WTC11 (cell line): Measurements from ENCODE around the gene AVPR2. TPM values are rescaled to one million over a fixed set of nuclear protein-coding genes. Genes with fewer than 3 reads are reported as not detected.

Source experiments
- ATAC-seq: fragments of 200-7000 bp; cut with Tn5 transposase; 2 replicates; pipeline ENCODE4 v1.10.0; 2021; ENCODE audit warnings: mild to moderate bottlenecking, moderate library complexity
- CTCF ChIA-PET: fragments of 300-600 bp; sonication (Branson Sonifier 250); formaldehyde crosslinking; loops from one replicate; lab custom pipeline; 2021; ENCODE audit warnings: antibody characterized with exemption; lab: Charles Lee
- POLR2A ChIA-PET: fragments of 350-600 bp; sonication (Branson Sonifier 250); formaldehyde crosslinking; loops from one replicate; lab custom pipeline; 2021; ENCODE audit warnings: antibody characterized with exemption; lab: Charles Lee
- DNase-seq: peaks from one replicate; pipeline ENCODE4 v3.0.0; 2021; ENCODE audit warnings: low spot score
- H3K27ac Mint-ChIP-seq: 2 replicates; pipeline ENCODE4 v1.8.0; 2021; ENCODE audit warnings: mixed read lengths
- H3K27me3 Mint-ChIP-seq: 2 replicates; pipeline ENCODE4 v1.8.0; 2021; ENCODE audit warnings: low read depth, mild to moderate bottlenecking, moderate library complexity, mixed read lengths
- H3K36me3 Mint-ChIP-seq: 2 replicates; pipeline ENCODE4 v1.8.0; 2021; ENCODE audit warnings: mixed read lengths
- H3K4me1 Mint-ChIP-seq: 2 replicates; pipeline ENCODE4 v1.8.0; 2022; ENCODE audit warnings: mixed read lengths
- H3K4me3 Mint-ChIP-seq: 2 replicates; pipeline ENCODE4 v1.8.0; 2021; ENCODE audit warnings: mild to moderate bottlenecking, moderate library complexity, mixed read lengths
- H3K9me3 Mint-ChIP-seq: 2 replicates; pipeline ENCODE4 v1.8.0; 2021; ENCODE audit warnings: mixed read lengths
- ATF2 ChIP-seq: sonication (generic); formaldehyde crosslinking; IDR thresholded peaks from 2 replicates; pipeline ENCODE4 v1.8.1; 2022; ENCODE audit warnings: low read depth, missing genetic modification reagents, borderline replicate concordance
- CDX4 ChIP-seq: fragments of 250-450 bp; sonication (Bioruptor Pico); IDR thresholded peaks from 2 replicates; pipeline ENCODE4 v1.9.0; 2021; ENCODE audit warnings: moderate library complexity, mild to moderate bottlenecking, inconsistent platforms, borderline replicate concordance
- CTCF ChIP-seq: fragments of 200-600 bp; IDR thresholded peaks from 2 replicates; pipeline ENCODE4 v1.8.0; 2022; ENCODE audit warnings: antibody characterized with exemption
- EMX1 ChIP-seq: fragments of 250-450 bp; sonication (Bioruptor Pico); IDR thresholded peaks from 2 replicates; pipeline ENCODE4 v1.8.0; 2021; ENCODE audit warnings: mild to moderate bottlenecking
- ESRRA ChIP-seq: sonication (generic); formaldehyde crosslinking; IDR thresholded peaks from 2 replicates; pipeline ENCODE4 v1.8.1; 2022; ENCODE audit warnings: mild to moderate bottlenecking, missing genetic modification reagents, borderline replicate concordance
- GTF2I ChIP-seq: fragments of 250-450 bp; sonication (Bioruptor Pico); conservative IDR thresholded peaks from 2 replicates; pipeline ENCODE4 v1.4.0; 2021; ENCODE audit warnings: mild to moderate bottlenecking
- IRF2 ChIP-seq: sonication (generic); formaldehyde crosslinking; IDR thresholded peaks from 2 replicates; pipeline ENCODE4 v1.8.0; 2022; ENCODE audit warnings: low read depth, missing genetic modification reagents, borderline replicate concordance
- PRDM15 ChIP-seq: sonication (generic); formaldehyde crosslinking; IDR thresholded peaks from 2 replicates; pipeline ENCODE4 v1.8.0; 2022; ENCODE audit warnings: missing genetic modification reagents
- SOX15 ChIP-seq: fragments of 250-450 bp; sonication (Bioruptor Pico); IDR thresholded peaks from 2 replicates; pipeline ENCODE4 v1.9.0; 2021; ENCODE audit warnings: mild to moderate bottlenecking
- SP1 ChIP-seq: sonication (generic); formaldehyde crosslinking; conservative IDR thresholded peaks from 2 replicates; pipeline ENCODE4 v1.8.1; 2022; ENCODE audit warnings: missing genetic modification reagents
- TP53 ChIP-seq: sonication (generic); formaldehyde crosslinking; IDR thresholded peaks from 2 replicates; pipeline ENCODE4 v1.8.1; 2023; ENCODE audit warnings: mild to moderate bottlenecking, missing genetic modification reagents
- ZNF138 ChIP-seq: sonication (generic); formaldehyde crosslinking; conservative IDR thresholded peaks from 2 replicates; pipeline ENCODE4 v1.8.1; 2022; ENCODE audit warnings: mild to moderate bottlenecking, moderate library complexity, missing genetic modification reagents
- ZNF263 ChIP-seq: sonication (generic); formaldehyde crosslinking; IDR thresholded peaks from 2 replicates; pipeline ENCODE4 v1.8.1; 2022; ENCODE audit warnings: low read depth, mild to moderate bottlenecking, moderate library complexity, missing genetic modification reagents
- ZNF396 ChIP-seq: fragments of 250-450 bp; sonication (Bioruptor Pico); IDR thresholded peaks from 2 replicates; pipeline ENCODE4 v1.8.0; 2021; ENCODE audit warnings: mild to moderate bottlenecking, moderate library complexity, borderline replicate concordance
- ZNF671 ChIP-seq: fragments of 250-450 bp; sonication (Bioruptor Pico); IDR thresholded peaks from 2 replicates; pipeline ENCODE4 v1.8.0; 2021; ENCODE audit warnings: mild to moderate bottlenecking
- total RNA-seq: library from RNA; stranded (reverse); gene quantifications from 3 replicates; pipeline ENCODE4 v1.2.3, GENCODE V29; 2021
- TF ChIP-seq, protein P1 (sequence below): sonication (generic); formaldehyde crosslinking; IDR thresholded peaks from 2 replicates; pipeline ENCODE4 v1.8.1; 2022; ENCODE audit warnings: mild to moderate bottlenecking, moderate library complexity, missing genetic modification reagents
- TF ChIP-seq, protein P2 (sequence below): sonication (generic); formaldehyde crosslinking; IDR thresholded peaks from 2 replicates; pipeline ENCODE4 v1.8.0; 2022; ENCODE audit warnings: mild to moderate bottlenecking, missing genetic modification reagents
- TF ChIP-seq, protein P3 (sequence below): sonication (generic); formaldehyde crosslinking; IDR thresholded peaks from 2 replicates; pipeline ENCODE4 v1.8.1; 2023; ENCODE audit warnings: mild to moderate bottlenecking, moderate library complexity, missing genetic modification reagents

AVPR2 gene
- total RNA-seq, 1 experiment from 2014 or later: 0.11 TPM

DNA sequence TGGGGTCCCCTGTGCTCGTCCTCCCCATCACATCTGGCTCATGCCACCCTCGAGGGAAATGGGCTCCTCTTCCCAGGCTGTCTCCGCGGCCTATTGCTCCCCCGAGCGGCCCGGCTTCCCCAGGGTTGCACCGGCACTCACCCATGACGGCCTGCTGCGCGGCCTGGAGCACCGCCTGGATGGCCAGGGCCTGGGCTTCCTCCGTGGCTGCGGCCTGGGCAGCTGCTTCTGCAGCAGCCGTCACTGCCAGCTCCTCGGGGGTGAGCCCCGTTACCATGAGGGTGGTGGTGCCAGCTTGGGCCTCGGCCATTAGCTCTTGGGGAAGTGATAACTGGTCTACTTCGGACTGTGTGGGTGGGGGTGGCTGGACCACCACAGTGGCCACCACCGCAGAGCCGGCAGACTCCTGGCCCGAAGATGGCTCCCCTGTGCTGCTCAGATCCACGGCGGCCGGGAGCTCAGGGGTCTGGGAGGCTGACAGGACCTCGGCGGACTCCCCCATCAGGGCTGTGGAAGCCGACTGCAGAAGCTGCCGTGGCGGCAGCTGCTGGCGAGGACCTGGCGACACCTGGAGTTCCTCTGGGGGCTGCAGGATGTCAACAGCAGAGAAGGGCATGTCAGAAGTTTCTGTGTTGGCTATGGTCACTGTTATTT, 48.0 kb downstream of the AVPR2 start (continued):
- TF ChIP-seq CDX4 (CRISPR knock-in tag): no peak
- TF ChIP-seq SP1 (CRISPR knock-in tag): no peak
- no peak for TF ChIP-seq ZNF138 (CRISPR knock-in tag)
- no peak for TF ChIP-seq SOX15
- TF ChIP-seq ATF2 (CRISPR knock-in tag): no peak
- TF ChIP-seq TP53: no peak
- TF ChIP-seq, protein P1, sequence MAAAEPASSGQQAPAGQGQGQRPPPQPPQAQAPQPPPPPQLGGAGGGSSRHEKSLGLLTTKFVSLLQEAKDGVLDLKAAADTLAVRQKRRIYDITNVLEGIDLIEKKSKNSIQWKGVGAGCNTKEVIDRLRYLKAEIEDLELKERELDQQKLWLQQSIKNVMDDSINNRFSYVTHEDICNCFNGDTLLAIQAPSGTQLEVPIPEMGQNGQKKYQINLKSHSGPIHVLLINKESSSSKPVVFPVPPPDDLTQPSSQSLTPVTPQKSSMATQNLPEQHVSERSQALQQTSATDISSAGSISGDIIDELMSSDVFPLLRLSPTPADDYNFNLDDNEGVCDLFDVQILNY: no peak

DNA sequence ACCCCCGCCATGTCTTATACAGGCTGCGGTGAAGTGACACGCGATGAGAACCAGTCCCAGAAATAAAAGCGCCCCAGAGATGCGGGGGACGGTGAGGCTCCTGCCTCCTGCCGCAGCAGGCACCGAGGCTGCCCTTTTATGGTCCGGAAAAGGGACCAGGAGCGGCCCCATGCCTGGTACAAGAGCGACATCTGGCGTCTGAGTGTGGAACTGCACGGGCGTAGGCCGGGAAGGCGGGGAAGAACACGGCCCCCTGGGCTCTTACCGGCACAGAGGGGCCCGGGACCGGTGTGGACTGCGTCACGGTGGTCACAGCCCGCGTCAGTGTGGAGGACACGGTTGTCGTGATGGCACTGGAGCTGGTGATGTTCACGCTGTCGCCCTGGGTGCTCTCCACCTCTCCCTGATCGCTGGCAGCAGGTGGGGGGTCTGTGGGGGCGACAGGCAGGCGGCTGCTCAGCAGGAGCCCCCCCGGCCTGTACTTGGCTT, 48.9 kb downstream of the AVPR2 start:
- Mint-ChIP-seq H3K27ac (no peak overlapping the region), H3K9me3 (no peaks in the 10 kb centered on the region), H3K36me3 (peaks cover 36% of the 10 kb centered on the region), H3K27me3 (no peaks in the 10 kb centered on the region), H3K4me3 (no peak overlapping the region), H3K4me1 (peaks cover 5% of the 10 kb centered on the region)
- ATAC-seq (peak; percentile 62), DNase-seq (peak; percentile 82)
- ChIA-PET POLR2A (no interaction called here), CTCF (interaction anchor here (0.6 kb wide), 1 partner anchor 472 kb away, joined by 3 read pairs; no protein-coding TSS in a partner anchor)
- no peak for TF ChIP-seq EMX1
- TF ChIP-seq, protein P1: no peak
- TF ChIP-seq CTCF: peak; percentile 97
- TF ChIP-seq ZNF671 (CRISPR knock-in tag): no peak
- TF ChIP-seq, all 79 proteins: peak for 1

GRCh38 chrX:153953892-153954557, 49.6 kb downstream of the AVPR2 start:
- POLR2A ChIA-PET: no interaction called here
- CTCF ChIA-PET: interaction anchor here (0.6 kb wide), 1 partner anchor 471 kb away, joined by 3 read pairs; no protein-coding TSS in a partner anchor
- Mint-ChIP-seq H3K27me3 (no peaks in the 10 kb centered on the region), H3K4me1 (0 out of 2 replicates have a peak, but pooled peaks cover 2% of the 10 kb centered on the region), H3K36me3 (peaks cover 39% of the 10 kb centered on the region), H3K9me3 (no peaks in the 10 kb centered on the region), H3K4me3 (no peak overlapping the region), H3K27ac (no peak overlapping the region)
- DNase-seq: no peak
- ATAC-seq: no peak
- TF ChIP-seq, protein P2, sequence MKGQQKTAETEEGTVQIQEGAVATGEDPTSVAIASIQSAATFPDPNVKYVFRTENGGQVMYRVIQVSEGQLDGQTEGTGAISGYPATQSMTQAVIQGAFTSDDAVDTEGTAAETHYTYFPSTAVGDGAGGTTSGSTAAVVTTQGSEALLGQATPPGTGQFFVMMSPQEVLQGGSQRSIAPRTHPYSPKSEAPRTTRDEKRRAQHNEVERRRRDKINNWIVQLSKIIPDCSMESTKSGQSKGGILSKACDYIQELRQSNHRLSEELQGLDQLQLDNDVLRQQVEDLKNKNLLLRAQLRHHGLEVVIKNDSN: no peak
- TF ChIP-seq IRF2 (CRISPR knock-in tag) (no peak), PRDM15 (CRISPR knock-in tag) (no peak), GTF2I (CRISPR knock-in tag) (no peak), ZNF396 (no peak), ZNF263 (no peak), ESRRA (CRISPR knock-in tag) (no peak)
- TF ChIP-seq, protein P3, sequence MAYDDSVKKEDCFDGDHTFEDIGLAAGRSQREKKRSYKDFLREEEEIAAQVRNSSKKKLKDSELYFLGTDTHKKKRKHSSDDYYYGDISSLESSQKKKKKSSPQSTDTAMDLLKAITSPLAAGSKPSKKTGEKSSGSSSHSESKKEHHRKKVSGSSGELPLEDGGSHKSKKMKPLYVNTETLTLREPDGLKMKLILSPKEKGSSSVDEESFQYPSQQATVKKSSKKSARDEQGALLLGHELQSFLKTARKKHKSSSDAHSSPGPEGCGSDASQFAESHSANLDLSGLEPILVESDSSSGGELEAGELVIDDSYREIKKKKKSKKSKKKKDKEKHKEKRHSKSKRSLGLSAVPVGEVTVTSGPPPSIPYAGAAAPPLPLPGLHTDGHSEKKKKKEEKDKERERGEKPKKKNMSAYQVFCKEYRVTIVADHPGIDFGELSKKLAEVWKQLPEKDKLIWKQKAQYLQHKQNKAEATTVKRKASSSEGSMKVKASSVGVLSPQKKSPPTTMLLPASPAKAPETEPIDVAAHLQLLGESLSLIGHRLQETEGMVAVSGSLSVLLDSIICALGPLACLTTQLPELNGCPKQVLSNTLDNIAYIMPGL (CRISPR knock-in tag): no peak
